Tibial nerve (tissue), 4 donors: ENCODE data around the gene KRTAP5-1.

Source experiments
- CTCF ChIP-seq, 5 experiments: fragments of 200-600 bp in 3 of 5; fragments of 450-650 bp in 2 of 5; sonication (generic) in 3 of 5; IDR thresholded peaks; one replicate each; pipeline ENCODE4 v1.5.1; 2016 to 2019; ENCODE audit warnings: antibody characterized with exemption in 5 of 5, mild to moderate bottlenecking in 3 of 5, moderate library complexity in 2 of 5
- EP300 ChIP-seq, 2 donors: sonication (generic); formaldehyde crosslinking; IDR thresholded peaks; one replicate each; pipeline ENCODE4 v1.6.1; 2017; ENCODE audit warnings: antibody characterized with exemption in 2 of 2, mild to moderate bottlenecking in 1 of 2
- POLR2A ChIP-seq, 2 donors: fragments of 450-650 bp; IDR thresholded peaks; one replicate each; pipeline ENCODE4 v1.6.1; 2017; ENCODE audit warnings: antibody characterized with exemption in 2 of 2, mild to moderate bottlenecking in 2 of 2, moderate library complexity in 2 of 2

DNA sequence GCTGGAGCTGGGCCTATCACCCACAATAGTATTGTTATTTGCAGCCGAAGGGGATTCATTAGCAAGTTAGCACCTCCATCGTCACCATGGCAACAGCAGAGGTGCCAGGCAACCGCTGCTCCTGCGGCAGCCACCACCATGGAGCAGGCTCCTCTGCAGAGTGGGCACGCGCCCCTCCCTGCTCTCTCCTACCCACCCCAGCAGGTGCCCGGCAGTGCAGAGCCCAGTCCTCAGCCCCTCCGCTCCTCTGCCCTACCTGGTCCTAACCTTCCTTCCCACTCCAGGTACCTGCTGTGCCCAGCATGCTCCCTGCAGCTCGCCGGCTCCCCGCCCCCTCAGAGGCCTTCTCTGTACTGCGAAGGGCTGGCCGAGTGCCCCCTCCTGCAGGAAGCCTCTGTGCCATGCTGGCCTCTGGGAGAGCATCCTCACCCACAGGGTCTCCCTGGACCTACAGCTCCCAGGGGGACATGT lies 16.6 kb downstream of the KRTAP5-1 start:
- TF ChIP-seq CTCF (IDR thresholded peaks at IDR 0.05) (no peak), EP300 (IDR thresholded peaks at IDR 0.05) (no peak), POLR2A (IDR thresholded peaks at IDR 0.05) (no peak)
